Tibial artery (tissue), 4 donors: ENCODE results near the gene ROR2.

ENCODE experiments used
- DNase-seq, 2 donors: peaks; one replicate each; pipeline ENCODE4 v3.0.0-alpha.2; 2019
- H3K27ac ChIP-seq, 2 donors: fragments of 200-600 bp; sonication (generic) in 1 of 2; 1 replicate in 1 of 2; 2 replicates in 1 of 2; pipeline ENCODE4 v1.5.1; 2018 to 2019; ENCODE audit warnings: mild to moderate bottlenecking in 1 of 2
- H3K27me3 ChIP-seq, 2 donors: fragments of 200-600 bp; sonication (generic) in 1 of 2; one replicate each; pipeline versions ENCODE4 v1.5.1 to v1.6.0; 2016 to 2019
- H3K36me3 ChIP-seq, 3 donors: fragments of 200-600 bp; sonication (generic) in 2 of 3; one replicate each; pipeline ENCODE4 v1.5.1; 2016 to 2019; ENCODE audit warnings: mild to moderate bottlenecking in 2 of 3
- H3K4me1 ChIP-seq, 4 donors: fragments of 200-600 bp; sonication (generic) in 2 of 4; 1 replicate in 3 of 4; 2 replicates in 1 of 4; pipeline ENCODE4 v1.5.1; 2016 to 2019
- H3K4me3 ChIP-seq, 2 donors: fragments of 200-600 bp; sonication (generic) in 1 of 2; 1 replicate in 1 of 2; 2 replicates in 1 of 2; pipeline ENCODE4 v1.5.1; 2018 to 2019; ENCODE audit warnings: mild to moderate bottlenecking in 2 of 2
- H3K9me3 ChIP-seq, 3 donors: fragments of 200-600 bp; sonication (generic) in 1 of 3; one replicate each; pipeline ENCODE4 v1.5.1; 2016 to 2019
- intact Hi-C: fragments of 100-400 bp; cut with DNase I; formaldehyde crosslinking; loops from one replicate; pipeline ENCODE4 v1.15.0; 2023; ENCODE audit warnings: low total_unique reads
- TF ChIP-seq, protein P1 (sequence below), 2 experiments: fragments of 200-600 bp in 1 of 2; fragments of 450-650 bp in 1 of 2; IDR thresholded peaks; one replicate each; pipeline ENCODE4 v1.5.1; 2017 to 2019; ENCODE audit warnings: antibody characterized with exemption in 2 of 2, mild to moderate bottlenecking in 1 of 2, moderate library complexity in 1 of 2

Gene ROR2

DNA sequence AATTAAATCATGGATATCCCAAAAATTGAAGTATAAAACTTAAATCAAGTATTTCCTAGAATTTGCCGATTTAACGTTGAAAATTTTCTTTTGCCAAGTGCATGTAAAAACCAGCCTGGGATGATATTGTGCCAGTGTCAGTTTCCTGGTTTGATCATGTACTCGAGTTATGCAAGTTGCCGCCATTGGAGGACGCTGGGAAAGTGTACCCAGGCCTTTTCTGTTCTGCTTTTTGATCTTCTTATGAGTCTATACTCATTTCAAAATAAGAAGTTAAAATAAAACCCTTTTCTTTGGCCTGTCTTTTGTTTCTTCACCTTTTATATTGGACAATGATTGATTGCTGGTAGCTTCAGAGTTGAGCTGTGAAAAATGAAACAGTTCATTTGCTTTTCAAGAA, 433.3 kb downstream of the ROR2 start:
- intact Hi-C loops: no loop called here
- Histone ChIP-seq H3K9me3 (peaks cover 0 to 3% (median 0%) of the 10 kb centered on the region in 3 donors), H3K4me3 (no peak overlapping the region), H3K4me1 (peaks cover 0 to 4% (median 0%) of the 10 kb centered on the region in 4 donors), H3K27me3 (peaks cover 0 to 2% of the 10 kb centered on the region in 2 donors), H3K36me3 (no peaks in the 10 kb centered on the region), H3K27ac (no peak overlapping the region)
- DNase-seq: no peak
- TF ChIP-seq, protein P1, sequence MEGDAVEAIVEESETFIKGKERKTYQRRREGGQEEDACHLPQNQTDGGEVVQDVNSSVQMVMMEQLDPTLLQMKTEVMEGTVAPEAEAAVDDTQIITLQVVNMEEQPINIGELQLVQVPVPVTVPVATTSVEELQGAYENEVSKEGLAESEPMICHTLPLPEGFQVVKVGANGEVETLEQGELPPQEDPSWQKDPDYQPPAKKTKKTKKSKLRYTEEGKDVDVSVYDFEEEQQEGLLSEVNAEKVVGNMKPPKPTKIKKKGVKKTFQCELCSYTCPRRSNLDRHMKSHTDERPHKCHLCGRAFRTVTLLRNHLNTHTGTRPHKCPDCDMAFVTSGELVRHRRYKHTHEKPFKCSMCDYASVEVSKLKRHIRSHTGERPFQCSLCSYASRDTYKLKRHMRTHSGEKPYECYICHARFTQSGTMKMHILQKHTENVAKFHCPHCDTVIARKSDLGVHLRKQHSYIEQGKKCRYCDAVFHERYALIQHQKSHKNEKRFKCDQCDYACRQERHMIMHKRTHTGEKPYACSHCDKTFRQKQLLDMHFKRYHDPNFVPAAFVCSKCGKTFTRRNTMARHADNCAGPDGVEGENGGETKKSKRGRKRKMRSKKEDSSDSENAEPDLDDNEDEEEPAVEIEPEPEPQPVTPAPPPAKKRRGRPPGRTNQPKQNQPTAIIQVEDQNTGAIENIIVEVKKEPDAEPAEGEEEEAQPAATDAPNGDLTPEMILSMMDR (IDR thresholded peaks at IDR 0.05): no peak

DNA sequence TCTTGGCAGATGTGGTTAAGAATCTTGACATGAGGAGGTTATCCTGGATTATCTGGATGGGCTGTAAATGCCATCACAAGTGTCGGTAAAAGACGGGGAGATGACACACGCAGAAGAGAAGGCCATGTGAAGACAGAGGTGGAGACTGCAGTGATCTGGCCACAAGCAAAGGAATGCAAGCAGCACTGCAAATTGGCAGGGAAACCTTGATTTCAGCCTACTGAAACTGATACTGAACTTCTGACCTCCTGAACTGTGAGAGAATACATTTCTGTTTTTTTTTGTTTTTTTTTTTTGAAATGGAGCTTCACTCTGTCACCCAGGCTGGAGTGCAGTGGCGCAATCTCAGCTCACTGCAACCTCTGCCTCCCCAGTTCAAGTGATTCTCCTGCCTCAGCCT, 433.9 kb downstream of the ROR2 start:
- H3K4me3 ChIP-seq: no peak overlapping the region
- H3K27me3 ChIP-seq: peaks cover 0 to 2% of the 10 kb centered on the region in 2 donors
- peaks cover 0 to 4% (median 0%) of the 10 kb centered on the region in 3 donors for H3K9me3 ChIP-seq
- TF ChIP-seq, protein P1 (IDR thresholded peaks at IDR 0.05): no peak
- H3K27ac ChIP-seq: no peak overlapping the region
- H3K36me3 ChIP-seq: no peaks in the 10 kb centered on the region
- intact Hi-C loops: no loop called here
- peaks cover 0 to 4% (median 0%) of the 10 kb centered on the region in 4 donors for H3K4me1 ChIP-seq
- no peak for DNase-seq

DNA sequence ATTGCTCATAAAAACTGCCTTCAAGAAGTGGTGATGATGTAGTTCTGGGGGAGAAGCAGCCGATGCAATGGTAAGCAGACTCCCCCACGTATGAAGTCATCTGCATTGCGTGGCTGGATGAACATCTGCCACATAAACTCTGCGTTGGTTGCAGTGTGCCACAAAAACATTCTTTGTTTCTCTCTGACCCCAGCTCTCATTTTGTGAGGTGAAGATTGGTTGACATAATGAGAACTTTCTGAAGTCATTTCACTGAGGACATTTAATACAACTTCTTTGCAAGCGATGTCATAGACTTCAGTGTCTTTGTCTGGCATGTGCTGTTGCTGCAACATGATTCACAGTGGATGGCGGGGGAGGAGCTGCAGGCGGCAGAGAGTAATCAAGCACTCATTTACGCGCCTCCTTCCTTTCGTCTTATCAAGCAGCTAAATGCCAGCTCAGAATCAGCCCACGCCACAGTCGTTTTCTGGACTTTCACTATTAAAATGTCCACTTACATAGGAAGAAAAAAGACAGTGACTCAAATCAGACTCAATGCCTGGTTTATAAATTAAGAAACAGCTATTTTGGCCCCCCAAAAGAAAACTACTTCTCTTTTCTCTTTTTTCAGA, 434.8 kb downstream of the ROR2 start:
- no peaks in the 10 kb centered on the region for H3K36me3 ChIP-seq
- peak overlapping the region in 1 of 2 donors; percentile 12 for H3K4me3 ChIP-seq
- TF ChIP-seq, protein P1 (IDR thresholded peaks at IDR 0.05): no peak
- H3K27me3 ChIP-seq: peaks cover 0 to 2% of the 10 kb centered on the region in 2 donors
- H3K4me1 ChIP-seq: peaks cover 0 to 4% (median 0%) of the 10 kb centered on the region in 4 donors
- intact Hi-C loops: no loop called here
- no peak for DNase-seq
- no peak overlapping the region for H3K27ac ChIP-seq
- H3K9me3 ChIP-seq: peaks cover 0 to 4% (median 0%) of the 10 kb centered on the region in 3 donors
